Karpas-422 (cell line): ENCODE data around the gene SERINC4. TPM values are rescaled to one million over a fixed set of nuclear protein-coding genes. Genes with fewer than 3 reads are reported as not detected.

Experiments used
- DNase-seq: peaks from one replicate; pipeline ENCODE4 v3.0.0-alpha.2; 2015
- H2AFZ ChIP-seq: fragments of 200-600 bp; sonication (generic); 2 replicates; pipeline ENCODE4 v1.6.1; 2014; ENCODE audit warnings: antibody characterized with exemption, low read length, mixed read lengths
- H3K27ac ChIP-seq: fragments of 200-600 bp; sonication (generic); 2 replicates; pipeline ENCODE4 v1.5.1; 2014; ENCODE audit warnings: mild to moderate bottlenecking, low read length, moderate library complexity
- H3K27me3 ChIP-seq: fragments of 200-600 bp; sonication (generic); 2 replicates; pipeline ENCODE4 v1.6.1; 2014; ENCODE audit warnings: low read length, mixed read lengths
- H3K36me3 ChIP-seq: fragments of 200-600 bp; sonication (generic); 2 replicates; pipeline ENCODE4 v1.6.1; 2014; ENCODE audit warnings: low read length, mixed read lengths; ENCODE audit not compliant: insufficient read depth
- H3K4me1 ChIP-seq: fragments of 200-600 bp; sonication (generic); 2 replicates; pipeline ENCODE4 v1.6.1; 2014; ENCODE audit warnings: mild to moderate bottlenecking, low read length, mixed read lengths
- H3K4me2 ChIP-seq: fragments of 200-600 bp; sonication (generic); 2 replicates; pipeline ENCODE4 v1.6.1; 2014; ENCODE audit warnings: low read length, low read depth, mild to moderate bottlenecking; ENCODE audit not compliant: poor library complexity, severe bottlenecking
- H3K4me3 ChIP-seq: fragments of 200-600 bp; sonication (generic); 2 replicates; pipeline ENCODE4 v1.5.1; 2014; ENCODE audit warnings: mild to moderate bottlenecking, antibody characterized with exemption, low read length, mixed read lengths
- H3K79me2 ChIP-seq: fragments of 200-600 bp; sonication (generic); 2 replicates; pipeline ENCODE4 v1.6.1; 2014; ENCODE audit warnings: mild to moderate bottlenecking, low read length, mixed read lengths
- H3K9ac ChIP-seq: fragments of 200-600 bp; sonication (generic); 2 replicates; pipeline ENCODE4 v1.6.0; 2014; ENCODE audit warnings: low read length
- H3K9me2 ChIP-seq: fragments of 200-600 bp; sonication (generic), shearing (Covaris generic); replicated peaks from 2 replicates; pipeline ENCODE4 v1.6.0; 2014; ENCODE audit warnings: mild to moderate bottlenecking, low read length, moderate library complexity; ENCODE audit not compliant: insufficient read depth
- H3K9me3 ChIP-seq: fragments of 300-700, 200-600 bp; sonication (generic); 2 replicates; pipeline ENCODE4 v1.6.1; 2014; ENCODE audit warnings: low read length, mixed read lengths
- H4K20me1 ChIP-seq: fragments of 200-600 bp; sonication (generic); 2 replicates; pipeline ENCODE4 v1.6.1; 2014; ENCODE audit warnings: mild to moderate bottlenecking, antibody characterized with exemption, low read length, low read depth; ENCODE audit not compliant: insufficient read depth
- total RNA-seq: library from RNA; depleted of rRNA; stranded (reverse); fragments of >200 nt; shearing (Covaris generic); gene quantifications from 2 replicates; pipeline ENCODE4 v1.2.3, GENCODE V29; 2014; ENCODE audit warnings: low replicate concordance

SERINC4 gene
- total RNA-seq, 1 experiment from 2014 or later = not detected

GRCh38 chr15:43794269-43795037 lies 5.6 kb downstream of the SERINC4 start:
- H3K9me3 ChIP-seq = no peaks in the 10 kb centered on the region
- H4K20me1 ChIP-seq = peaks cover 24% of the 10 kb centered on the region; the same call in 1 of the 2 replicates
- peaks cover 22% of the 10 kb centered on the region for H3K79me2 ChIP-seq
- H2AFZ ChIP-seq = no peak overlapping the region
- no peak for DNase-seq
- peaks cover 26% of the 10 kb centered on the region for H3K36me3 ChIP-seq
- H3K27ac ChIP-seq = peak overlapping the region; percentile 95
- H3K4me3 ChIP-seq = no peak overlapping the region; the same call in 1 of the 2 replicates
- H3K9ac ChIP-seq = peak overlapping the region; percentile 24; the same call in 1 of the 2 replicates
- H3K27me3 ChIP-seq = no peaks in the 10 kb centered on the region
- peaks cover 74% of the 10 kb centered on the region for H3K4me1 ChIP-seq
- H3K4me2 ChIP-seq = peak overlapping the region; percentile 89
- no peaks in the 10 kb centered on the region for H3K9me2 ChIP-seq

GRCh38 chr15:43793647-43794046 lies 6.4 kb downstream of the SERINC4 start:
- peak overlapping the region; percentile 89 for H3K4me2 ChIP-seq
- H2AFZ ChIP-seq = no peak overlapping the region
- no peak for DNase-seq
- peak overlapping the region; percentile 95 for H3K27ac ChIP-seq
- peak overlapping the region; percentile 98 for H3K9ac ChIP-seq
- H3K9me2 ChIP-seq = no peaks in the 10 kb centered on the region
- H3K4me3 ChIP-seq = peak overlapping the region; percentile 98
- no peaks in the 10 kb centered on the region for H3K9me3 ChIP-seq
- no peaks in the 10 kb centered on the region for H3K27me3 ChIP-seq
- peaks cover 22% of the 10 kb centered on the region for H3K79me2 ChIP-seq
- peaks cover 74% of the 10 kb centered on the region for H3K4me1 ChIP-seq
- H4K20me1 ChIP-seq = peaks cover 24% of the 10 kb centered on the region; the same call in 1 of the 2 replicates
- peaks cover 26% of the 10 kb centered on the region for H3K36me3 ChIP-seq

GRCh38 chr15:43792761-43793476 lies 7.1 kb downstream of the SERINC4 start:
- peaks cover 26% of the 10 kb centered on the region for H3K36me3 ChIP-seq
- DNase-seq = peak; percentile 63
- H3K9me3 ChIP-seq = no peaks in the 10 kb centered on the region
- H3K27ac ChIP-seq = peak overlapping the region; percentile 95
- H2AFZ ChIP-seq = no peak overlapping the region
- no peaks in the 10 kb centered on the region for H3K27me3 ChIP-seq
- H3K4me3 ChIP-seq = peak overlapping the region; percentile 98
- peaks cover 24% of the 10 kb centered on the region; the same call in 1 of the 2 replicates for H4K20me1 ChIP-seq
- no peaks in the 10 kb centered on the region for H3K9me2 ChIP-seq
- H3K79me2 ChIP-seq = peaks cover 22% of the 10 kb centered on the region
- peaks cover 74% of the 10 kb centered on the region for H3K4me1 ChIP-seq
- H3K9ac ChIP-seq = peak overlapping the region; percentile 98
- H3K4me2 ChIP-seq = peak overlapping the region; percentile 89

GRCh38 chr15:43791993-43792760 lies 7.8 kb downstream of the SERINC4 start, which contains the start of gene SERF2:
SERF2 (plus strand) TSS chr15:43792320; CDS start chr15:43792377, 57 bp downstream.
- peak within 1 kb of the TSS; percentile 46; the same call in 1 of the 2 replicates for H2AFZ ChIP-seq
- H3K4me1 ChIP-seq = peaks cover 76% of the 10 kb centered on the region
- H3K27me3 ChIP-seq = no peaks in the 10 kb centered on the region
- H3K9ac ChIP-seq = peak within 1 kb of the TSS; percentile 98
- H3K4me2 ChIP-seq = peak within 1 kb of the TSS; percentile 89
- H3K79me2 ChIP-seq = peaks cover 22% of the 10 kb centered on the region
- H3K9me2 ChIP-seq = no peaks in the 10 kb centered on the region
- no peaks in the 10 kb centered on the region for H3K9me3 ChIP-seq
- peak within 1 kb of the TSS; percentile 98 for H3K4me3 ChIP-seq
- DNase-seq = peak; percentile 100
- peak within 1 kb of the TSS; percentile 95 for H3K27ac ChIP-seq
- peaks cover 26% of the 10 kb centered on the region for H3K36me3 ChIP-seq
- H4K20me1 ChIP-seq = peaks cover 24% of the 10 kb centered on the region; the same call in 1 of the 2 replicates

GRCh38 chr15:43789409-43789808 lies 10.6 kb downstream of the SERINC4 start:
- Histone ChIP-seq H4K20me1 (peaks cover 20% of the 10 kb centered on the region; the same call in 1 of the 2 replicates), H3K27ac (peak overlapping the region; percentile 98), H3K9ac (peak overlapping the region; percentile 68), H3K36me3 (peaks cover 23% of the 10 kb centered on the region), H3K27me3 (no peaks in the 10 kb centered on the region), H3K9me2 (no peaks in the 10 kb centered on the region), H3K79me2 (peaks cover 22% of the 10 kb centered on the region), H3K9me3 (no peaks in the 10 kb centered on the region), H3K4me1 (peaks cover 54% of the 10 kb centered on the region), H3K4me3 (no peak overlapping the region), H2AFZ (no peak overlapping the region), H3K4me2 (peak overlapping the region; percentile 65)
- peak; percentile 94 for DNase-seq

GRCh38 chr15:43779016-43779415 lies 21.0 kb downstream of the SERINC4 start:
- Histone ChIP-seq H3K4me1 (peaks cover 50% of the 10 kb centered on the region), H3K27me3 (no peaks in the 10 kb centered on the region), H4K20me1 (peaks cover 17% of the 10 kb centered on the region), H3K36me3 (peaks cover 18% of the 10 kb centered on the region), H3K27ac (peak overlapping the region; percentile 48; the same call in 1 of the 2 replicates), H3K79me2 (peaks cover 26% of the 10 kb centered on the region), H3K4me3 (no peak overlapping the region), H3K9ac (no peak overlapping the region), H3K4me2 (no peak overlapping the region), H3K9me3 (no peaks in the 10 kb centered on the region), H2AFZ (no peak overlapping the region), H3K9me2 (no peaks in the 10 kb centered on the region)
- no peak for DNase-seq

GRCh38 chr15:43777267-43777914 lies 22.6 kb downstream of the SERINC4 start:
- Histone ChIP-seq H3K4me1 (peaks cover 64% of the 10 kb centered on the region), H3K9me3 (no peaks in the 10 kb centered on the region)
- DNase-seq = peak; percentile 97

More at GRCh38 chr15:43777267-43777914, 22.6 kb downstream of the SERINC4 start:
- Histone ChIP-seq H2AFZ (no peak overlapping the region; the same call in 1 of the 2 replicates), H3K79me2 (peaks cover 26% of the 10 kb centered on the region), H3K9ac (peak overlapping the region; percentile 100), H4K20me1 (peaks cover 20% of the 10 kb centered on the region), H3K4me2 (peak overlapping the region; percentile 95), H3K36me3 (peaks cover 29% of the 10 kb centered on the region), H3K27ac (peak overlapping the region; percentile 99), H3K27me3 (no peaks in the 10 kb centered on the region), H3K9me2 (no peaks in the 10 kb centered on the region), H3K4me3 (peak overlapping the region; percentile 96)
